SU-DHL-6 (cell line): ENCODE data around the gene SLC25A26.

Experiments used
- H2AFZ ChIP-seq: fragments of 200-600 bp; sonication (generic); 2 replicates; pipeline ENCODE4 v1.6.1; 2014; ENCODE audit warnings: low read depth, mild to moderate bottlenecking, moderate library complexity, mixed read lengths, antibody characterized with exemption, low read length; ENCODE audit not compliant: severe bottlenecking
- H3F3A ChIP-seq: fragments of 200-600 bp; shearing (Covaris generic); 2 replicates; pipeline ENCODE4 v1.6.0; 2016; ENCODE audit warnings: antibody characterized with exemption, mild to moderate bottlenecking; ENCODE audit not compliant: insufficient read depth
- H3K27ac ChIP-seq: fragments of 200-600 bp; sonication (generic); 2 replicates; pipeline ENCODE4 v1.5.1; 2016; ENCODE audit warnings: low read depth, mild to moderate bottlenecking, low read length, moderate library complexity, mixed read lengths
- H3K27me3 ChIP-seq: fragments of 200-600 bp; sonication (generic), shearing (Covaris generic); 2 replicates; pipeline ENCODE4 v1.6.0; 2014; ENCODE audit warnings: mild to moderate bottlenecking, low read length
- H3K36me3 ChIP-seq: fragments of 200-600 bp; sonication (generic); 2 replicates; pipeline ENCODE4 v1.6.1; 2014; ENCODE audit warnings: mild to moderate bottlenecking, low read length, mixed read lengths
- H3K4me2 ChIP-seq: fragments of 300-600, 200-600 bp; shearing (Covaris generic), sonication (generic); 2 replicates; pipeline ENCODE4 v1.6.0; 2014; ENCODE audit warnings: low read length, low read depth, mild to moderate bottlenecking; ENCODE audit not compliant: poor library complexity, severe bottlenecking
- H3K4me3 ChIP-seq: fragments of 200-600 bp; sonication (generic); 2 replicates; pipeline ENCODE4 v1.5.1; 2014; ENCODE audit warnings: antibody characterized with exemption, low read length, mild to moderate bottlenecking, mixed read lengths; ENCODE audit not compliant: insufficient read depth, poor library complexity, severe bottlenecking
- H3K79me2 ChIP-seq: fragments of 200-600 bp; sonication (generic); 2 replicates; pipeline ENCODE4 v1.6.1; 2014; ENCODE audit warnings: mild to moderate bottlenecking, low read length, moderate library complexity; ENCODE audit not compliant: insufficient read depth
- H3K9ac ChIP-seq: fragments of 200-600 bp; sonication (generic); 2 replicates; pipeline ENCODE4 v1.7.0; 2014; ENCODE audit warnings: mild to moderate bottlenecking, low read length
- H3K9me2 ChIP-seq: fragments of 200-600 bp; sonication (generic); replicated peaks from 2 replicates; pipeline ENCODE4 v1.6.1; 2014; ENCODE audit warnings: low read length; ENCODE audit not compliant: insufficient read depth
- H3K9me3 ChIP-seq: fragments of 200-600 bp; sonication (generic); 2 replicates; pipeline ENCODE4 v1.6.1; 2014; ENCODE audit warnings: low read length, mixed read lengths; ENCODE audit not compliant: insufficient read depth
- H4K20me1 ChIP-seq: fragments of 200-600 bp; sonication (generic); 2 replicates; pipeline ENCODE4 v1.6.1; 2014; ENCODE audit warnings: low read depth, mild to moderate bottlenecking, antibody characterized with exemption, low read length, moderate library complexity, mixed read lengths
- EZH2phosphoT487 ChIP-seq: fragments of 200-600 bp; sonication (generic), shearing (Covaris generic); conservative IDR thresholded peaks from 2 replicates; pipeline ENCODE4 v1.6.1; 2018; ENCODE audit warnings: mild to moderate bottlenecking, antibody characterized with exemption, low read length, moderate library complexity, mixed read lengths
- TF ChIP-seq, protein P1 (sequence below): fragments of 200-600 bp; sonication (generic); IDR thresholded peaks from one replicate; pipeline ENCODE4 v1.5.1; 2017; ENCODE audit warnings: antibody characterized with exemption, mild to moderate bottlenecking, low read length, moderate library complexity; ENCODE audit not compliant: insufficient read depth, poor library complexity, severe bottlenecking

Gene SLC25A26

DNA sequence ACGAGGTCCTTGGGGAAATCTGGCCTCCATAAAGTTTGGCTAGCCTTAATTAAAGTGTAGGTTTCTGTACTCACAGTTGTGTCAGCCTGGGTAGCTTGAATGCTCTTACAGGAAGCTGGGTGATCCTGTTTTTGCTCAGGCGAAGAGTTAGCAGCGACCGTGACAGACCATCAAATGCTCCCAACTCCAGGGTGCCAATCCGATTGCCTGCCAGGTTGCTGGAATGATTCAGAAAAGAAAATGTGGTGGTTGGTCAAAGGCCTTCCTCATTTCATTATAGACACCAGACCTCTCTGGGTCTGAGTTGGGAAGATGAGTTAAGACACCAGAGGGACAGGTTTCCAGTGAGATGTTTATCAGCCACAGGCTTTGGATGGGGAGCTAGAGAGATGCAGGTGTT, 194.0 kb downstream of the SLC25A26 start:
- no peak overlapping the region for H3K4me2 ChIP-seq
- no peaks in the 10 kb centered on the region for H3K79me2 ChIP-seq
- TF ChIP-seq, protein P1, sequence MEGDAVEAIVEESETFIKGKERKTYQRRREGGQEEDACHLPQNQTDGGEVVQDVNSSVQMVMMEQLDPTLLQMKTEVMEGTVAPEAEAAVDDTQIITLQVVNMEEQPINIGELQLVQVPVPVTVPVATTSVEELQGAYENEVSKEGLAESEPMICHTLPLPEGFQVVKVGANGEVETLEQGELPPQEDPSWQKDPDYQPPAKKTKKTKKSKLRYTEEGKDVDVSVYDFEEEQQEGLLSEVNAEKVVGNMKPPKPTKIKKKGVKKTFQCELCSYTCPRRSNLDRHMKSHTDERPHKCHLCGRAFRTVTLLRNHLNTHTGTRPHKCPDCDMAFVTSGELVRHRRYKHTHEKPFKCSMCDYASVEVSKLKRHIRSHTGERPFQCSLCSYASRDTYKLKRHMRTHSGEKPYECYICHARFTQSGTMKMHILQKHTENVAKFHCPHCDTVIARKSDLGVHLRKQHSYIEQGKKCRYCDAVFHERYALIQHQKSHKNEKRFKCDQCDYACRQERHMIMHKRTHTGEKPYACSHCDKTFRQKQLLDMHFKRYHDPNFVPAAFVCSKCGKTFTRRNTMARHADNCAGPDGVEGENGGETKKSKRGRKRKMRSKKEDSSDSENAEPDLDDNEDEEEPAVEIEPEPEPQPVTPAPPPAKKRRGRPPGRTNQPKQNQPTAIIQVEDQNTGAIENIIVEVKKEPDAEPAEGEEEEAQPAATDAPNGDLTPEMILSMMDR = no peak
- TF ChIP-seq EZH2phosphoT487 = no peak
- no peaks in the 10 kb centered on the region for H3F3A ChIP-seq
- H3K27me3 ChIP-seq = no peaks in the 10 kb centered on the region
- H3K4me3 ChIP-seq = no peak overlapping the region
- no peaks in the 10 kb centered on the region for H3K9me2 ChIP-seq
- H3K9me3 ChIP-seq = no peaks in the 10 kb centered on the region
- H3K36me3 ChIP-seq = no peaks in the 10 kb centered on the region
- no peak overlapping the region for H3K9ac ChIP-seq
- H4K20me1 ChIP-seq = no peaks in the 10 kb centered on the region
- no peak overlapping the region for H2AFZ ChIP-seq
- no peak overlapping the region for H3K27ac ChIP-seq

DNA sequence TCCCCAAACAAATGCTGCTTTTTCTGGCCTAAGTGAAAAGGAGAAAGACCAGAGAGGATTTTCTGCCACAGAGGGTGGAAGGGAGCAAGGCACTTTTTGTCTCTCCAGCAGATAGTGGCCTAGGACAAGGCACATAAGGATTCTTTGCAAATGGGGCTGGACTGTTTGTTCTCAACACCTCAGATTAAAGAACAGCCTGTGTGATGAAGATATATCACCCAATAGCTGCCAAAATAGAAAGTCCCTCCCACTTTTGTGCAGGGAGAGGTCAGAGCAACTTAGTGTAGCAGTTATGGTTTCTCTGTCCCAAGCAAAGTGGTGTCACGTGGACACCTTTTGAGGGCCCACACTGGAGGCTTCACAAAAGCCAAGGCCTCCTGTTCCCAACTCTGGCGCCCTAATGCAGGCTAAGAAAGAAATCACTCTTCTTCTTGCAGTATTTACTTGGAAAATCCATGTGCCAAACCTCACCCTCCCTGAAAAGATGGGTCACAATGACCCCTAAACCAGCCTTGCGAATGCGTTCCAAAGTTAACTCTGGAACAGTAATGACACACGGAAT, 195.1 kb downstream of the SLC25A26 start:
- Histone ChIP-seq H3F3A (no peaks in the 10 kb centered on the region), H3K4me2 (no peak overlapping the region), H3K4me3 (no peak overlapping the region), H3K27ac (no peak overlapping the region), H2AFZ (no peak overlapping the region), H4K20me1 (no peaks in the 10 kb centered on the region), H3K9me2 (no peaks in the 10 kb centered on the region), H3K27me3 (no peaks in the 10 kb centered on the region), H3K36me3 (no peaks in the 10 kb centered on the region), H3K9ac (no peak overlapping the region), H3K9me3 (no peaks in the 10 kb centered on the region), H3K79me2 (no peaks in the 10 kb centered on the region)
- TF ChIP-seq, protein P1 = no peak
- no peak for TF ChIP-seq EZH2phosphoT487

- H3K9me2 ChIP-seq = no peaks in the 10 kb centered on the region
- no peak for TF ChIP-seq EZH2phosphoT487
- TF ChIP-seq, protein P1 = no peak
- H3K9ac ChIP-seq = no peak overlapping the region
- H3K9me3 ChIP-seq = no peaks in the 10 kb centered on the region
- H3K27ac ChIP-seq = no peak overlapping the region
- no peak overlapping the region for H3K4me2 ChIP-seq
- H3K36me3 ChIP-seq = no peaks in the 10 kb centered on the region
- no peaks in the 10 kb centered on the region for H3K27me3 ChIP-seq
- H3K4me3 ChIP-seq = no peak overlapping the region
- H4K20me1 ChIP-seq = no peaks in the 10 kb centered on the region
- H2AFZ ChIP-seq = no peak overlapping the region
- no peaks in the 10 kb centered on the region for H3K79me2 ChIP-seq
- H3F3A ChIP-seq = no peaks in the 10 kb centered on the region
Measured at GRCh38 chr3:66416556-66417304, 195.9 kb downstream of the SLC25A26 start.
